GM23338 (cell line): ENCODE results near the gene CDON.
"Not testable (repeated sequence)": the region's sequence is repeated elsewhere in the genome, so short reads cannot be mapped to it uniquely, and the experiment has no call there.

Source experiments
- EZH2 ChIP-seq: fragments of 200-600 bp; sonication (generic); IDR thresholded peaks from one replicate; pipeline ENCODE4 v1.8.0; 2017; ENCODE audit warnings: antibody characterized with exemption, mild to moderate bottlenecking, low read depth; ENCODE audit not compliant: unreplicated experiment
- TF ChIP-seq, protein P1 (sequence below), 2 experiments: fragments of 200-600 bp in 1 of 2; sonication (generic) in 1 of 2; conservative IDR thresholded peaks; 2 replicates each; pipeline versions ENCODE4 v1.5.1 to v1.6.1; 2016 to 2017; ENCODE audit warnings: antibody characterized with exemption in 2 of 2, low read depth in 2 of 2, mild to moderate bottlenecking in 2 of 2, moderate library complexity in 1 of 2

DNA sequence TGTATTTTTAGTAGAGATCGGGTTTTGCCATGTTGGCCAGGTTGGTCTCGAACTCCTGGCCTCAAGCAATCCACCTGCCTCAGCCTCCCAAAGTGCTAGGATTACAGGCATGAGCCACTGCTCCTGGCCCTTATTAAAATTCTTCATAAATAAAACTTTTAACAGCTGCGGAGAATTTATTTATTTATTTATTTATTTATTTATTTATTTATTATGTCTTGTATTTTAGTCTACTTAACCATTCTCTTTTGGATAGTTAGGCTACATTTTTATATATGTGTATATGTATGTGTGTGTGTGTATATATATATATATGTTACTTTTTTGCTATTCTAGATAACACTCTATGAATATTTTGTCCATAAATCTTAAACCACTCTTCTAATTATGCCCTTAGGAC is 34.1 kb downstream of the CDON start:
- TF ChIP-seq, protein P1, sequence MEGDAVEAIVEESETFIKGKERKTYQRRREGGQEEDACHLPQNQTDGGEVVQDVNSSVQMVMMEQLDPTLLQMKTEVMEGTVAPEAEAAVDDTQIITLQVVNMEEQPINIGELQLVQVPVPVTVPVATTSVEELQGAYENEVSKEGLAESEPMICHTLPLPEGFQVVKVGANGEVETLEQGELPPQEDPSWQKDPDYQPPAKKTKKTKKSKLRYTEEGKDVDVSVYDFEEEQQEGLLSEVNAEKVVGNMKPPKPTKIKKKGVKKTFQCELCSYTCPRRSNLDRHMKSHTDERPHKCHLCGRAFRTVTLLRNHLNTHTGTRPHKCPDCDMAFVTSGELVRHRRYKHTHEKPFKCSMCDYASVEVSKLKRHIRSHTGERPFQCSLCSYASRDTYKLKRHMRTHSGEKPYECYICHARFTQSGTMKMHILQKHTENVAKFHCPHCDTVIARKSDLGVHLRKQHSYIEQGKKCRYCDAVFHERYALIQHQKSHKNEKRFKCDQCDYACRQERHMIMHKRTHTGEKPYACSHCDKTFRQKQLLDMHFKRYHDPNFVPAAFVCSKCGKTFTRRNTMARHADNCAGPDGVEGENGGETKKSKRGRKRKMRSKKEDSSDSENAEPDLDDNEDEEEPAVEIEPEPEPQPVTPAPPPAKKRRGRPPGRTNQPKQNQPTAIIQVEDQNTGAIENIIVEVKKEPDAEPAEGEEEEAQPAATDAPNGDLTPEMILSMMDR (conservative IDR thresholded peaks at IDR 0.05; ENCODE audit: low read depth in 2 of 2) = not testable (repeated sequence)
- not testable (repeated sequence) for TF ChIP-seq EZH2
